ENCODE results near the gene KCNJ5.

DNA sequence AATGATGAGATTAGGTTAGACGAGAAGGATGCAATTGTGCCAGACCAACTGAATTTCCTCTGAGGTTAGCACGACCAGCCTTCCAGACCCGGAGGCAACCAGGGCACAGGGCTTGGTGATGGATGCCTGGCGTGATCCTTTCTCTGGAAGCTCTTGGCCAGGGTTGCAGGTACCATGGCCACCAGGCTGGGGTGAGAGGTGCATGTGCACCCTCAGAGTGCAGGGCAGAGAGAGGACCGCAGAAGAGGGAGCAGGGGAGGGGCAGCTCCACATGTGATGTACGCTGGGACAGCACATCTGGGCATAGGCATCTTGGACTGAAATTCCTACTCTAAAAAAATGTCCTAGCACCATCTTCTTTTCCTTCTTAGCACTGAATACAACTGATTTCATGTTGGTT lies 34.9 kb upstream of the KCNJ5 start:
- TF ChIP-seq ATF2 (CRISPR knock-in tag; IDR thresholded peaks at IDR 0.05; ENCODE audit: borderline replicate concordance, low read depth) (no peak), NR2C2 (CRISPR knock-in tag; IDR thresholded peaks at IDR 0.05) (no peak), CTCF (IDR thresholded peaks at IDR 0.05) (no peak), JUN (CRISPR knock-in tag; IDR thresholded peaks at IDR 0.05) (no peak), ATF3 (CRISPR knock-in tag; conservative IDR thresholded peaks at IDR 0.05) (no peak), E2F5 (CRISPR knock-in tag; IDR thresholded peaks at IDR 0.05) (no peak), ELF4 (CRISPR knock-in tag; IDR thresholded peaks at IDR 0.05; ENCODE audit: low read depth) (no peak), FOXJ3 (CRISPR knock-in tag; IDR thresholded peaks at IDR 0.05; ENCODE audit: borderline replicate concordance) (no peak), FOXK1 (CRISPR knock-in tag; IDR thresholded peaks at IDR 0.05) (no peak)

All from WTC11 (cell line).